Endometrial microvascular endothelial cells (primary cell): ENCODE measurements around the gene SLC39A1. TPM values are rescaled to one million over a fixed set of nuclear protein-coding genes. Genes with fewer than 3 reads are reported as not detected.
"Not testable (repeated sequence)": the region's sequence is repeated elsewhere in the genome, so short reads cannot be mapped to it uniquely, and the experiment has no call there.

Experiments used
- in situ Hi-C: cut with HindIII; loops from 2 replicates; pipeline ENCODE4 v1.10.0; 2017; ENCODE audit warnings: low sequenced_read_pairs, low pct_unique_long_range_greater_than_20kb; ENCODE audit errors: inconsistent ontology term
- total RNA-seq: library from RNA; depleted of rRNA; stranded (reverse); fragments of >200 nt; gene quantifications from one replicate; pipeline ENCODE4 v1.2.3, GENCODE V29; 2015; ENCODE audit errors: inconsistent ontology term

SLC39A1 gene
- total RNA-seq: 108 TPM

GRCh38 chr1:153963030-153963849 lies at the start of gene SLC39A1:
SLC39A1 (minus strand) TSS chr1:153963537; CDS start chr1:153962715, 822 bp downstream.
- in situ Hi-C loops: loop anchor here (10.0 kb wide), 1 partner anchor 148 kb away; no protein-coding TSS in a partner anchor

GRCh38 chr1:154012543-154012942 lies 49.2 kb upstream of the SLC39A1 start:
- in situ Hi-C loops: not testable (repeated sequence)

- in situ Hi-C loops: no loop called here
These were observed 48.8 kb upstream of the SLC39A1 start for GRCh38 chr1:154012129-154012528.

GRCh38 chr1:154006136-154006535 lies 42.8 kb upstream of the SLC39A1 start:
- in situ Hi-C loops: no loop called here

- in situ Hi-C loops: no loop called here
These were observed 37.1 kb upstream of the SLC39A1 start for GRCh38 chr1:154000420-154000819.

GRCh38 chr1:153996882-153997281 lies 33.5 kb upstream of the SLC39A1 start:
- in situ Hi-C loops: not testable (repeated sequence)

- in situ Hi-C loops: no loop called here
These were observed 32.3 kb upstream of the SLC39A1 start for GRCh38 chr1:153995640-153996039.

GRCh38 chr1:153995202-153995601 lies 31.9 kb upstream of the SLC39A1 start:
- in situ Hi-C loops: no loop called here

GRCh38 chr1:153991806-153992205 lies 28.5 kb upstream of the SLC39A1 start:
- in situ Hi-C loops: no loop called here

- in situ Hi-C loops: no loop called here
These were observed 27.9 kb upstream of the SLC39A1 start for GRCh38 chr1:153991151-153991630.

- in situ Hi-C loops: no loop called here
These were observed 27.3 kb upstream of the SLC39A1 start, which contains the start of gene RPS27 for GRCh38 chr1:153990468-153991150. RPS27 (plus strand) TSS chr1:153990762; CDS start chr1:153990797, 35 bp downstream.

- in situ Hi-C loops: no loop called here
These were observed 24.3 kb upstream of the SLC39A1 start for GRCh38 chr1:153987621-153988020.

GRCh38 chr1:153985941-153986761 lies 22.8 kb upstream of the SLC39A1 start, which contains the start of gene RAB13:
RAB13 (minus strand) TSS chr1:153986339; CDS start chr1:153986236, 103 bp downstream.
- in situ Hi-C loops: no loop called here

GRCh38 chr1:153985341-153985912 lies 22.1 kb upstream of the SLC39A1 start:
- in situ Hi-C loops: no loop called here

GRCh38 chr1:153984123-153984894 lies 21.0 kb upstream of the SLC39A1 start:
- in situ Hi-C loops: no loop called here

- in situ Hi-C loops: not testable (repeated sequence)
These were observed 18.4 kb upstream of the SLC39A1 start for GRCh38 chr1:153981735-153982134.

- in situ Hi-C loops: not testable (repeated sequence)
These were observed 15.8 kb upstream of the SLC39A1 start for GRCh38 chr1:153979091-153979490.
